Common myeloid progenitor, CD34-positive (primary cell): Measurements from ENCODE around the gene CTH.
"Not testable (repeated sequence)": the region's sequence is repeated elsewhere in the genome, so short reads cannot be mapped to it uniquely, and the experiment has no call there.

Experiments
- CTCF ChIA-PET: fragments of 350-600 bp; sonication (Branson Sonifier 250); formaldehyde crosslinking; loops from one replicate; lab custom pipeline; 2021; ENCODE audit warnings: antibody characterized with exemption; lab: Charles Lee
- POLR2A ChIA-PET: fragments of 350-600 bp; sonication (Branson Sonifier 250); formaldehyde crosslinking; loops from one replicate; lab custom pipeline; 2021; ENCODE audit warnings: antibody characterized with exemption; lab: Charles Lee
- DNase-seq, 3 donors: peaks; one replicate each; pipeline versions ENCODE4 v3.0.0 to v3.0.0-alpha.2; 2013
- H3K27ac ChIP-seq, 2 experiments: 1 replicate in 1 of 2; 2 replicates in 1 of 2; pipeline ENCODE4 v1.7.0; 2013; ENCODE audit warnings: inconsistent platforms in 2 of 2, low read length in 2 of 2, mild to moderate bottlenecking in 2 of 2, low read depth in 1 of 2, moderate library complexity in 1 of 2; ENCODE audit not compliant: severe bottlenecking in 2 of 2, insufficient read depth in 1 of 2, poor library complexity in 1 of 2
- H3K27me3 ChIP-seq, 5 experiments: replicated peaks in 2 of 5; 1 replicate in 3 of 5; 2 replicates in 2 of 5; pipeline versions ENCODE4 v1.6.1 to v1.7.0; 2013; ENCODE audit warnings: low read length in 4 of 5, mild to moderate bottlenecking in 2 of 5, moderate library complexity in 2 of 5, inconsistent platforms in 1 of 5; ENCODE audit not compliant: insufficient read depth in 5 of 5, control insufficient read depth in 4 of 5
- H3K36me3 ChIP-seq, 4 experiments: 1 replicate in 2 of 4; 2 replicates in 2 of 4; pipeline versions ENCODE4 v1.6.1 to v1.7.0; 2013; ENCODE audit warnings: low read length in 3 of 4, control low read depth in 1 of 4, mild to moderate bottlenecking in 1 of 4; ENCODE audit not compliant: control insufficient read depth in 4 of 4, insufficient read depth in 4 of 4
- H3K4me1 ChIP-seq, 4 experiments: 1 replicate in 3 of 4; 2 replicates in 1 of 4; pipeline versions ENCODE4 v1.6.1 to v1.7.1; 2013; ENCODE audit warnings: low read length in 3 of 4, mild to moderate bottlenecking in 3 of 4, control low read depth in 1 of 4, inconsistent platforms in 1 of 4, moderate library complexity in 1 of 4; ENCODE audit not compliant: control insufficient read depth in 4 of 4, insufficient read depth in 4 of 4; ENCODE audit errors: control extremely low read depth in 1 of 4
- H3K4me3 ChIP-seq, 7 experiments: 1 replicate in 4 of 7; 2 replicates in 3 of 7; pipeline versions ENCODE4 v1.5.1 to v1.7.0; 2013; ENCODE audit warnings: mild to moderate bottlenecking in 7 of 7, low read length in 6 of 7, moderate library complexity in 6 of 7, inconsistent platforms in 2 of 7, low read depth in 2 of 7, control low read depth in 1 of 7; ENCODE audit not compliant: insufficient read depth in 4 of 7, control insufficient read depth in 1 of 7; ENCODE audit errors: extremely low read depth in 1 of 7
- H3K9me3 ChIP-seq, 5 experiments: 1 replicate in 4 of 5; 2 replicates in 1 of 5; pipeline versions ENCODE4 v1.6.1 to v1.7.1; 2013; ENCODE audit warnings: low read length in 4 of 5, mild to moderate bottlenecking in 2 of 5, inconsistent platforms in 1 of 5, low read depth in 1 of 5, moderate library complexity in 1 of 5; ENCODE audit not compliant: control insufficient read depth in 4 of 5, insufficient read depth in 2 of 5; ENCODE audit errors: control extremely low read depth in 1 of 5
- WGBS: methylation state at CpG from one replicate; pipeline ENCODE4 v1.1.5; 2013; ENCODE audit not compliant: insufficient coverage; 5-methylcytosine and 5-hydroxymethylcytosine counted together

The CTH gene

DNA sequence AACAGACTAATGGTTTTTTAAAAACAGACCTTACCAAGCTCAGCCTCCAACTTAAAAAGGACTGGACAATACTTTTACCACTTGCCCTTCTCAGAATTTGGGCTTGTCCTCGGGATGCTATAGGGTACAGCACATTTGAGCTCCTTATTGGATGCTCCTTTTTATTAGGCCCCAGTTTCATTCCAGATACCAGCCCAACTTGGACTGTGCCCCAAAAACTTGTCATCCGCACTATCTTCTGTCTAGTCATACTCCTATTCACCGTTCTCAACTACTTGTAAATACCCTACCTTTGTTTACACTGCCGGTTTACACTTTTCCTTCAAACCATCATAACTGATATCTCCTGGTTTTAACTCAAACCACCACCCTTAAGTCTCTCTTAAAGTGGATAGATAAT lies 38.6 kb upstream of the CTH start:
- WGBS = 98% methylated on average over 4 of the region's 4 CpGs

DNA sequence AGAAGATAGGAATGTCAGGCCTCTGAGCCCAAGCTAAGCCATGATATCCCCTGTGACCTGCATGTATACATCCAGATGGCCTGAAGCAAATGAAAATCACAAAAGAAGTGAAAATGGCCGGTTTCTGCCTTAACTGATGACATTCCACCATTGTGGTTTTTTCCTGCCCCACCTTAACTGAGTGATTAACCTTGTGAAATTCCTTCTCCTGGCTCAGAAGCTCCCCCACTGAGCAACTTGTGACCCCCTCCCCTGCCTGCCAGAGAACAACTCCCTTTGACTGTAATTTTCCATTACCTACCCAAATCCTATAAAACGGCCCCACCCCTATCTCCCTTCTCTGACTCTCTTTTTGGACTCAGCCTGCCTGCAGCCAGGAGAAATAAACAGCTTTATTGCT lies 37.5 kb upstream of the CTH start:
- H3K27ac ChIP-seq, H3K4me3 ChIP-seq, DNase-seq, H3K9me3 ChIP-seq, H3K4me1 ChIP-seq, H3K36me3 ChIP-seq, H3K27me3 ChIP-seq, CTCF ChIA-PET: not testable (repeated sequence)
- WGBS = 100% methylated on average over 1 of the region's 2 CpGs
- POLR2A ChIA-PET = interaction anchor here (0.7 kb wide), 1 partner anchor 10 kb away, joined by 3 read pairs; no protein-coding TSS in a partner anchor

More for the DNA sequence above, 38.6 kb upstream of the CTH start:
- H3K4me1 ChIP-seq = peaks cover 0 to 4% (median 4%) of the 10 kb centered on the region in 4 experiments
- no peaks in the 10 kb centered on the region for H3K36me3 ChIP-seq
- CTCF ChIA-PET = no interaction called here
- no peaks in the 10 kb centered on the region for H3K27me3 ChIP-seq
- POLR2A ChIA-PET = no interaction called here
- no peak overlapping the region for H3K4me3 ChIP-seq
- no peak for DNase-seq
- H3K27ac ChIP-seq = no peak overlapping the region
- no peaks in the 10 kb centered on the region for H3K9me3 ChIP-seq

DNA sequence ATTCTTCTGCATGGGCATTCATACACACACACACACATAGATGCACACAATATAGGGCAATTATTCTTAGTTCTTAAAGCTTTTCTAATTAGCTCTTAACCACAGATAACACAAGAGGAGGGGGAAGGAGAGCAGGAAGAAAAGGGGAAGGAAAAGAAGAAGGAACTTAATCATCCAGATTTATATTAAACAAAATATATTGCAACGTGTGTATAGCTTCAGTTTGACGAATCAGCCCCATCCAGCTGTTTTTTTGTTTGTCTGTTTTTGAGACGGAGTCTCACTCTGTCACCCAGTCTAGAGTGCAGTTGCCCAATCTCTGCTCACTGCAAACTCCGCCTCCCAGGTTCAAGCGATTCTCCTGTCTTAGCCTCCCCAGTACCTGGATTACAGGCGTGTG lies 34.9 kb upstream of the CTH start:
- POLR2A ChIA-PET = no interaction called here
- CTCF ChIA-PET = no interaction called here
- peaks cover 0 to 4% (median 4%) of the 10 kb centered on the region in 4 experiments for H3K4me1 ChIP-seq
- H3K4me3 ChIP-seq = no peak overlapping the region
- DNase-seq = peak in 2 of 3 donors; percentile 55 to 65
- no peak overlapping the region for H3K27ac ChIP-seq
- H3K9me3 ChIP-seq = no peaks in the 10 kb centered on the region
- no peaks in the 10 kb centered on the region for H3K27me3 ChIP-seq
- H3K36me3 ChIP-seq = no peaks in the 10 kb centered on the region
- 63% methylated on average over 5 of the region's 6 CpGs for WGBS

DNA sequence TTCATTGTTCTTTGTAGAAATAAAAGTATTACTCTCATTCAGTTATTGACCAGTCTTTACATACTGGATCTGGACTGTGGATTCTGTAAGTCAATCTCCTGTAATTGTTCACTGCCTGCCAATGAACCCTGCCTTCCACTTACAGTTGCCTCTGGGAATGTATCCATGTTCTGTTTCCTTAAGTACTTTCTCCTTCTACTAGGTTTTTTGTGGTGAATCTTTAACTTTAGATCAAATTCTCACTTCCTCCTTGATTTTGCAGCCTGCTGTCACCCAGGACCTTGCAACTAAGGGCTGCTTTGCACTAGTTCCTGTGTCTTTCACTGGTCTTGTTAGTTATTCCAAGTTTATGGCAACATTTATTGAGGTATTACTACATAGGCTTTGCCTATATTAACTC lies 28.4 kb upstream of the CTH start:
- Histone ChIP-seq H3K36me3 (no peaks in the 10 kb centered on the region), H3K4me3 (no peak overlapping the region), H3K27ac (no peak overlapping the region), H3K4me1 (no peaks in the 10 kb centered on the region), H3K9me3 (no peaks in the 10 kb centered on the region), H3K27me3 (no peaks in the 10 kb centered on the region)
- ChIA-PET CTCF (no interaction called here), POLR2A (no interaction called here)
- peak in 1 of 3 donors; percentile 5 for DNase-seq

DNA sequence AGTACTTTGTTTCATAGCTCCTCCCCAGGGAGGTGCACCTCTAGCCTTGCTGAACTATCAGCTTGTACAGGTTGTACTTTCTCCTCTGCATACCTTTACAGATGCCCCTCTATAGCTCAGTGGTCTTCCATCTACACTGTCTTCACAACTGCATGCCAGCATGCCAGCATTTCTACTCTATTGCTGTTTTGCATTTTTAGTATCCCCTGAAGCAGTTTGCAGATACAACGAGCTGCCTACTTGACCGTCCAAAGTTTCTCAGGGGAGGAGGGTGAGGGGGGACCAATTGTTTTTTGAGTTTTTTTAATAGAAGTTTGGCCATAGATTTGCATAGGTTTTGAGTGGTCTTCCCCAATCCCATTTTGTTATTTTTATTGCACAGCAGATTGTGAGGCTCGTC lies 27.6 kb upstream of the CTH start:
- no peaks in the 10 kb centered on the region for H3K4me1 ChIP-seq
- 100% methylated on average over 1 of the region's 3 CpGs for WGBS
- CTCF ChIA-PET = no interaction called here
- no peaks in the 10 kb centered on the region for H3K9me3 ChIP-seq
- H3K27me3 ChIP-seq = no peaks in the 10 kb centered on the region
- POLR2A ChIA-PET = no interaction called here
- H3K27ac ChIP-seq = no peak overlapping the region
- H3K4me3 ChIP-seq = no peak overlapping the region
- H3K36me3 ChIP-seq = no peaks in the 10 kb centered on the region
- no peak for DNase-seq

DNA sequence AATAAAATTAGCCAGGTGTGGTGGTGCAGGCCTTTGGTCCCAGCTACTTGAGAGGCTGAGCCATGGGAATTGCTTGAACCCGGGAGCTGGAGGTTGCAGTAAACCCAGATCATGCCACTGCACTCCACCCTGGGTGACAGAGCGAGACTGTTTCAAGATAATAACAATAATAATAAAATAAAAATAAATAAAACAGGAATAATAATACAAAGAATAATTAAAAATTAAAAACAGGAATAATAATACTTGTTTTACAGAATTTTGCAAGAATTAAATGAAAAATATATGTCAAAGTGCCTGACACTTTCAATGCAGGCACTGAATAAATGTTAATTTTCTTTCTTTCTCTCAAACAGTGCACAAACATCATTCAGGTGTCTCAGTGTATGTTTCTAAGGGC lies 26.5 kb upstream of the CTH start:
- no peaks in the 10 kb centered on the region for H3K4me1 ChIP-seq
- H3K36me3 ChIP-seq = no peaks in the 10 kb centered on the region
- DNase-seq = no peak
- CTCF ChIA-PET = no interaction called here
- H3K27ac ChIP-seq = no peak overlapping the region
- POLR2A ChIA-PET = no interaction called here
- H3K4me3 ChIP-seq = no peak overlapping the region
- H3K27me3 ChIP-seq = no peaks in the 10 kb centered on the region
- WGBS = no CpG with 5 or more reads among the region's 2 CpGs
- no peaks in the 10 kb centered on the region for H3K9me3 ChIP-seq

DNA sequence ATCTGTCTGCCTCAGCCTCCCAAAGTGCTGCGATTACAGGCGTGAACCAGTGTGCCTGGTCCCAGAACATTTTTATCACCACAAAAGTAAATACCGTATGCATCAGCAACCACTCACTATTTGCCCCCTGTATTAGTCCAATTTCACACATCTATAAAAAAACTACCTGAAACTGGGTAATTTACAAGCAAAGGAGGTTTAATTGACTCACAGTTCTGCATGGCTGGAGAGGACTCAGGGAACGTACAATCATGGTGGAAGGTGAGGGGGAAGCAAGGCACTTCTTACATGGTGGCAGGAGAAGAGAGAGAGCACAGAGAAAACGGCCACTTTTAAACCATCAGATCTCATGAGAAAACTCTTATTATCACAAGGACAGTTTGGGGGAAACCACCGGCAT lies 25.6 kb upstream of the CTH start:
- Histone ChIP-seq H3K4me3 (no peak overlapping the region), H3K9me3 (no peaks in the 10 kb centered on the region), H3K27ac (no peak overlapping the region), H3K4me1 (no peaks in the 10 kb centered on the region), H3K27me3 (no peaks in the 10 kb centered on the region), H3K36me3 (no peaks in the 10 kb centered on the region)
- CTCF ChIA-PET = no interaction called here
- POLR2A ChIA-PET = no interaction called here
- no peak for DNase-seq
- WGBS = 90% methylated on average over 3 of the region's 6 CpGs
